Measurements from ENCODE around the gene THSD4. TPM values are rescaled to one million over a fixed set of nuclear protein-coding genes. Genes with fewer than 3 reads are reported as not detected.

Gene THSD4
- total RNA-seq, 1 experiment from 2014 or later = 65.4 TPM

DNA sequence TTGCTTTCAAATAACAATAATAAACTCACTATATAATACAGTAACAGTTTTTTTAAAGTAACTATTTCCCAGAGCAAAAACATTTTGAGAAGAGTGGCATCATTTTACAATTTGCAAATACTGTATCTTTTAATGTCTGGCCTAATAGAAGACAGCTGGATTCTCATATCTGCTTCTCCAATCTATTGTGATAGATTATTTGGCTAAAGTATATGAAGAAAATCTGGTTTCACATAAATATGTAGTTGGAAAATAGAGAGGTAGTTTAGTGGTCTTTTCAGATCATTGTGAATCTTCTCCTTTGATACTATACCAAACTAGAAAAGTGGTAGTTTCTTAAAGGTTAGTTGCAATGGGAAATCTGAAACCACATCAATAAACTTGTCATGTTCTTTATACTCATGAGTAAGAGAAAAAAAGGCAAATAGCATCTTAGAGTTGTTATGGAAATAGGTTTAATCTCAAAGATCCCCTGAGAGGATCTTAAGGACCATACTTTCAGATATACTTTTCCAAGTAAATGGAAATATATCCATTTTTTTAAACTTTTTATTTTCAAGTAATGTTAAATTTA lies 570.2 kb downstream of the THSD4 start:
- CTCF ChIA-PET = no interaction called here
- Histone ChIP-seq H3K4me1 (ENCODE audit: control insufficient read depth, insufficient read depth, low read length) (no peaks in the 10 kb centered on the region; the same call in 1 of the 2 replicates), H3K27me3 (ENCODE audit: control insufficient read depth, insufficient read depth, low read length) (no peaks in the 10 kb centered on the region), H3K27ac (ENCODE audit: low read length) (no peak overlapping the region), H3K9me3 (ENCODE audit: control insufficient read depth, insufficient read depth, low read depth, low read length) (no peaks in the 10 kb centered on the region), H3K4me3 (ENCODE audit: low read depth in 2 of 2, low read length in 2 of 2) (no peak overlapping the region), H3K36me3 (ENCODE audit: control insufficient read depth, insufficient read depth, low read length) (no peaks in the 10 kb centered on the region)
- intact Hi-C loops (cut with micrococcal nuclease; ENCODE audit: unreplicated experiment) (no loop called here), in situ Hi-C loops (cut with HindIII; ENCODE audit: low pct_unique_long_range_greater_than_20kb, low sequenced_read_pairs) (no loop called here)
- no TSS peak for BruUV-seq (replicated peaks)
- POLR2A ChIA-PET = no interaction called here
- TF ChIP-seq SIN3A (IDR thresholded peaks at IDR 0.05; ENCODE audit: borderline replicate concordance, insufficient read depth, low read depth, low read length) (no peak), POLR2AphosphoS5 (IDR thresholded peaks at IDR 0.05; ENCODE audit: low read depth, low read length) (no peak), TCF7L2 (IDR thresholded peaks at IDR 0.05; ENCODE audit: low read depth, low read length) (no peak), CTCF (IDR thresholded peaks at IDR 0.05) (no peak), REST (IDR thresholded peaks at IDR 0.05; ENCODE audit: insufficient read depth in 1 of 2, low read depth in 2 of 2, low read length in 1 of 2) (no peak)
- ATAC-seq (no peak), DNase-seq (ENCODE audit: low read depth, low spot score) (no peak)

DNA sequence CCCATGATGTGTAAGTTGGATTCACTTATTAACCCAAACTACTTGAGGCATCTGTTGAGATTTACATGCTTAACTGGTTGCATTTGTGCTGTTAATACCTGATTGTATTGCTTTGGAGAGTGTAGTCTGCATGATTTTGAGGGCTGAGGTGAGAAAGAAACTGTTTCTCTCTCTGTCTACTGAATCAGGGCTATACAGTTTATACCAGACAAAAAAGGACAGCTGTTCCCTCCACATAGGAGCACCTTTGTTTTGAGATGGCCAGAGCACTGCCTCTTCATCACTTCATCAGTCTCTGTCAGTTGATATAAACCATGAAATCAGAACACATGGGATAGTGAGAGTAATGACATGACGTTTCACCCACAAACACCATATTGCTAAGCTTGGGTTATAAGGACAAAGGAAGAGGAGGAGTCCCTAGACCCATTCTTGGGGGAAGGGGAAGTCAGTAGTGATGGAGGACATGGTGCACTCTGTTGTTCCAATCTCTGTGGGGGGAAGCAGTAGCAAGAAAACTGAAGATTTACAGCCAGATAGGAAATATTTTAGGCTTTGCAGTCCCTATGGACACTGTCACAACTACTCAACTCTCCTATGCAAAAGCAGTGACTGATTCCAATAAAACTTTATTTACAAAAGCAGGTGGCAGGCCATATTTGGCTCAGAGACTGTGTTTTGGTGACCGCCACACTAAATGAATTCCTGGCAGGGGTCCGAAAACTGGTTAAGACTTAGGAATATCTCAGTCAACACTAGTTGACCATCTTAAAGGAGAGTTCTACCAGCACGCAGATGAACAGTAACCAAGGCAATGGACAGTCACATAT lies 571.2 kb downstream of the THSD4 start:
- POLR2A ChIA-PET = no interaction called here
- intact Hi-C loops (cut with micrococcal nuclease; ENCODE audit: unreplicated experiment) = no loop called here
- no peak for DNase-seq (ENCODE audit: low read depth, low spot score)
- H3K36me3 ChIP-seq (ENCODE audit: control insufficient read depth, insufficient read depth, low read length) = no peaks in the 10 kb centered on the region
- no peak overlapping the region for H3K4me3 ChIP-seq (ENCODE audit: low read depth in 2 of 2, low read length in 2 of 2)
- no peaks in the 10 kb centered on the region for H3K9me3 ChIP-seq (ENCODE audit: control insufficient read depth, insufficient read depth, low read depth, low read length)
- H3K27me3 ChIP-seq (ENCODE audit: control insufficient read depth, insufficient read depth, low read length) = no peaks in the 10 kb centered on the region
- BruUV-seq (replicated peaks) = no TSS peak
- H3K27ac ChIP-seq (ENCODE audit: low read length) = no peak overlapping the region; the same call in 1 of the 2 replicates
- TF ChIP-seq REST (IDR thresholded peaks at IDR 0.05; ENCODE audit: insufficient read depth in 1 of 2, low read depth in 2 of 2, low read length in 1 of 2) (no peak), TCF7L2 (IDR thresholded peaks at IDR 0.05; ENCODE audit: low read depth, low read length) (no peak), POLR2AphosphoS5 (IDR thresholded peaks at IDR 0.05; ENCODE audit: low read depth, low read length) (no peak), SIN3A (IDR thresholded peaks at IDR 0.05; ENCODE audit: borderline replicate concordance, insufficient read depth, low read depth, low read length) (no peak), CTCF (IDR thresholded peaks at IDR 0.05) (no peak)
- ATAC-seq = no peak
- in situ Hi-C loops (cut with HindIII; ENCODE audit: low pct_unique_long_range_greater_than_20kb, low sequenced_read_pairs) = no loop called here
- CTCF ChIA-PET = no interaction called here
- H3K4me1 ChIP-seq (ENCODE audit: control insufficient read depth, insufficient read depth, low read length) = no peaks in the 10 kb centered on the region; the same call in 1 of the 2 replicates
